IMR-90 (cell line): ENCODE measurements around the gene CSHL1. TPM values are rescaled to one million over a fixed set of nuclear protein-coding genes. Genes with fewer than 3 reads are reported as not detected.

Experiments
- ATAC-seq: fragments of 200-7000 bp; cut with Tn5 transposase; 2 replicates; pipeline ENCODE4 v1.9.1; 2020; ENCODE audit warnings: low read depth, mild to moderate bottlenecking, moderate library complexity
- BruUV-seq: library from RNA; stranded (reverse); fragments of 400-500 nt; replicated peaks from 2 replicates; lab custom pipeline; 2021; lab: Mats Ljungman, UMichigan
- CTCF ChIA-PET: fragments of 300-600 bp; formaldehyde crosslinking; extraction: SDS; loops from one replicate; lab custom pipeline; 2021; ENCODE audit warnings: antibody characterized with exemption; lab: Yijun Ruan, JAX
- POLR2A ChIA-PET: fragments of 300-600 bp; sonication (Branson Sonifier 250); formaldehyde crosslinking; loops from one replicate; lab custom pipeline; 2022; ENCODE audit warnings: antibody characterized with exemption; ENCODE audit not compliant: unreplicated experiment; lab: Charles Lee
- DNase-seq: peaks from one replicate; pipeline ENCODE4 v3.0.0; 2013
- H2AFZ ChIP-seq: replicated peaks from 2 replicates; pipeline ENCODE3; 2013; ENCODE audit warnings: low read length, mild to moderate bottlenecking; ENCODE audit not compliant: poor library complexity
- H2AK5ac ChIP-seq: 2 replicates; pipeline ENCODE4 v1.6.1; 2013; ENCODE audit warnings: low read depth, low read length, inconsistent platforms
- H2AK9ac ChIP-seq: replicated peaks from 2 replicates; pipeline ENCODE3; 2013; ENCODE audit warnings: mild to moderate bottlenecking, low read depth, low read length, moderate library complexity; ENCODE audit not compliant: poor library complexity
- H2BK120ac ChIP-seq: 2 replicates; pipeline ENCODE4 v1.6.1; 2013; ENCODE audit warnings: low read depth, low read length, inconsistent platforms
- H2BK15ac ChIP-seq: 3 replicates; pipeline ENCODE4 v1.6.1; 2013; ENCODE audit warnings: low read depth, low read length, inconsistent platforms
- H2BK20ac ChIP-seq: 2 replicates; pipeline ENCODE4 v1.6.1; 2013; ENCODE audit warnings: low read depth, mild to moderate bottlenecking, inconsistent platforms, low read length, moderate library complexity
- H2BK5ac ChIP-seq: 2 replicates; pipeline ENCODE4 v1.6.1; 2013; ENCODE audit warnings: mild to moderate bottlenecking, low read depth, low read length, inconsistent platforms; ENCODE audit not compliant: poor library complexity, severe bottlenecking
- H3K14ac ChIP-seq: replicated peaks from 2 replicates; pipeline ENCODE4 v1.6.1; 2013; ENCODE audit warnings: low read depth, low read length, inconsistent platforms
- H3K18ac ChIP-seq: 2 replicates; pipeline ENCODE4 v1.6.1; 2013; ENCODE audit warnings: low read depth, low read length, control low read depth
- H3K23ac ChIP-seq: 2 replicates; pipeline ENCODE4 v1.6.1; 2013; ENCODE audit warnings: low read depth, low read length, inconsistent platforms
- H3K27ac ChIP-seq: 2 replicates; pipeline ENCODE4 v1.5.1; 2013; ENCODE audit warnings: mild to moderate bottlenecking, control low read depth, low read length; ENCODE audit not compliant: insufficient read depth
- H3K27me3 ChIP-seq: 2 replicates; pipeline ENCODE4 v1.6.1; 2013; ENCODE audit warnings: low read length; ENCODE audit not compliant: control insufficient read depth, insufficient read depth
- H3K36me3 ChIP-seq: 2 replicates; pipeline ENCODE4 v1.6.1; 2013; ENCODE audit warnings: low read length, mixed read lengths; ENCODE audit not compliant: control insufficient read depth, insufficient read depth
- H3K4ac ChIP-seq: 2 replicates; pipeline ENCODE4 v1.6.1; 2013; ENCODE audit warnings: low read depth, low read length, inconsistent platforms
- H3K4me1 ChIP-seq: 2 replicates; pipeline ENCODE4 v1.6.1; 2013; ENCODE audit warnings: low read length, mixed read lengths; ENCODE audit not compliant: control insufficient read depth, insufficient read depth
- H3K4me2 ChIP-seq: 2 replicates; pipeline ENCODE4 v1.6.1; 2013; ENCODE audit warnings: low read depth, mild to moderate bottlenecking, control low read depth, low read length, moderate library complexity
- H3K4me3 ChIP-seq: 2 replicates; pipeline ENCODE4 v1.5.1; 2013; ENCODE audit warnings: low read depth, mild to moderate bottlenecking, control low read depth, low read length, moderate library complexity; ENCODE audit not compliant: insufficient read depth
- H3K56ac ChIP-seq: 2 replicates; pipeline ENCODE4 v1.6.1; 2013; ENCODE audit warnings: low read length, inconsistent platforms; ENCODE audit not compliant: insufficient read depth; ENCODE audit errors: extremely low read depth
- H3K79me1 ChIP-seq, 2 experiments: 2 replicates each; pipeline ENCODE4 v1.6.1; 2013; ENCODE audit warnings: low read length in 2 of 2, inconsistent platforms in 1 of 2, low read depth in 1 of 2
- H3K9ac ChIP-seq: 2 replicates; pipeline ENCODE4 v1.6.1; 2013; ENCODE audit warnings: low read depth, low read length, control low read depth
- H3K9me1 ChIP-seq: 2 replicates; pipeline ENCODE4 v1.6.1; 2013; ENCODE audit warnings: low read length, inconsistent platforms; ENCODE audit not compliant: insufficient read depth
- H3K9me3 ChIP-seq: 2 replicates; pipeline ENCODE4 v1.6.1; 2013; ENCODE audit warnings: low read length; ENCODE audit not compliant: control insufficient read depth, insufficient read depth
- H4K20me1 ChIP-seq: 2 replicates; pipeline ENCODE4 v1.6.1; 2013; ENCODE audit warnings: low read length, inconsistent platforms; ENCODE audit not compliant: insufficient read depth
- H4K5ac ChIP-seq: 2 replicates; pipeline ENCODE4 v1.6.1; 2013; ENCODE audit warnings: mild to moderate bottlenecking, low read depth, low read length, control low read depth
- H4K8ac ChIP-seq, 2 experiments: 2 replicates each; pipeline ENCODE4 v1.6.1; 2013; ENCODE audit warnings: low read depth in 2 of 2, low read length in 2 of 2, control low read depth in 1 of 2, inconsistent platforms in 1 of 2
- H4K91ac ChIP-seq: 2 replicates; pipeline ENCODE4 v1.6.1; 2013; ENCODE audit warnings: low read depth, low read length, inconsistent platforms; ENCODE audit not compliant: insufficient read depth
- MAZ ChIP-seq: IDR thresholded peaks from 2 replicates; pipeline ENCODE4 v1.6.1; 2012; ENCODE audit warnings: low read depth, mild to moderate bottlenecking, low read length, improper control_type of control experiment, moderate library complexity, borderline replicate concordance
- WGBS, 2 experiments: methylation state at CpG; one replicate each; pipeline versions ENCODE4 v1.1.5 to v1.1.7; 2013; ENCODE audit warnings: missing lambda C conversion rate in 2 of 2; ENCODE audit not compliant: insufficient read length in 1 of 2; ENCODE audit errors: extremely low coverage in 2 of 2; 5-methylcytosine and 5-hydroxymethylcytosine counted together
- dilution Hi-C: fragments of 300-500 bp; cut with HindIII; formaldehyde crosslinking; loops from one replicate; pipeline ENCODE4 v1.14.3; 2018; ENCODE audit warnings: low sequenced_read_pairs; ENCODE audit not compliant: unreplicated experiment
- in situ Hi-C: fragments of 300-500 bp; cut with MboI; formaldehyde crosslinking; loops from 3 replicates; pipeline ENCODE4 v1.14.3; 2019; ENCODE audit warnings: low sequenced_read_pairs, inconsistent platforms, mixed read lengths
- intact Hi-C: fragments of 100-400 bp; cut with micrococcal nuclease; formaldehyde crosslinking; loops from 2 replicates; pipeline ENCODE4 v1.10.0; 2022
- polyA plus RNA-seq, 3 experiments: library from polyadenylated mRNA; depleted of rRNA; stranded (reverse); fragments of >200 nt; gene quantifications; 2 replicates each; pipeline ENCODE4 v1.2.3, GENCODE V29; 2012; ENCODE audit warnings: low replicate concordance in 1 of 3
- total RNA-seq: library from RNA; depleted of rRNA; stranded (reverse); fragments of >200 nt; gene quantifications from 2 replicates; pipeline ENCODE4 v1.2.3, GENCODE V29; 2012

Gene CSHL1
- total and polyA plus RNA-seq, 2 of the 4 experiments (the other 2 are of a cell fraction): not detected

DNA sequence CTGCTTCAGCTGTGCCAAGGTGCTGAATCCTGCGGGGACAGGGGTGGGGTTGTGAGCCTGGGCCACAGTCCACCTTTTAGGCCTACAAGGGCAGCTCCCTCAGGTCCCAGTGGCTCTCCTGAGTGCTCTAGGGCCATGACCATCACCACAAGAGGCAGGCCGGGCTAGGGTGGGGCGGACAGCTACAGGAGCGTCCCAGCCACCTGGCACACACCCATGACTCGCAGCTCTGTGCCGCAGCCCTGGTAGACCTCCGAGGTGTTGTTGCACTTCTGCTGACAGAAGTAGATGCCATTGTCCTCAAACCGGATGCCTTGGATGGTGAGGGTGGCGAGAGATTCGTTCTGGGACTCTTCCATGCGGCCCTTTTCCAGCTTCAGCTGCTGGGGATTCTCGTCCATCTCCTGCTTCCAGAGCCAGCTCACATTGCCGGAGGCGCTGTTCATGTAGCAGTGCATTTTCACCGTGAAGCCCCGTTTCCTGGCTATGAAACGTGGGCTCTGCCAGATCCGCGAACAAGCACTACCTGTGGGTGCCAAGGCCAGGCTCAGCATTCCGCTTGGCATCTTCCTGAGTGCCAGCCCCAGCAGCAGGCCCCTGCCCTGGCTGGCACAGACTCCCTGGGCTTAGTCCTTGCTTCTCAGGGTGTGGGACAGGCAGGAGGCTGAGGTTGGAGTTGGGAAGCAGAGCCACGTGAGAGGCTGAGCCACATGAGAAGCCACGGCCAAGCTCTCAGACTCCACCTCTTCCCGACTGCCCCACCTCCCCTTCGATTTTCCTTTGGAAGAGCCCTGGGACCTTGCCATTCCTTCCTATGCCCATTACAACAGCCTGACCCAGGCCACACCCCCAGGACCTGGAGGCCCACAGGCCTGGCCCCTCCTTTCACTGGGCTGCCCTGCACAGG is 19.1 kb upstream of the CSHL1 start:
- H3K4ac ChIP-seq: no peak overlapping the region
- H3K18ac ChIP-seq: no peak overlapping the region
- no peak overlapping the region for H2AK5ac ChIP-seq
- no peak overlapping the region for H3K4me3 ChIP-seq
- no peak overlapping the region for H4K8ac ChIP-seq
- H2BK5ac ChIP-seq: no peak overlapping the region
- no peak overlapping the region for H2AK9ac ChIP-seq
- peak overlapping the region; percentile 7 for H2AFZ ChIP-seq
- peaks cover 31% of the 10 kb centered on the region for H3K27me3 ChIP-seq
- DNase-seq: no peak
- H2BK15ac ChIP-seq: no peak overlapping the region
- no peaks in the 10 kb centered on the region for H3K9me1 ChIP-seq
- H3K23ac ChIP-seq: no peak overlapping the region
- no peak overlapping the region for H4K91ac ChIP-seq
- no peak for TF ChIP-seq MAZ
- POLR2A ChIA-PET: no interaction called here
- no peaks in the 10 kb centered on the region for H4K20me1 ChIP-seq
- H3K9me3 ChIP-seq: no peaks in the 10 kb centered on the region
- BruUV-seq: no TSS peak
- H2BK20ac ChIP-seq: no peak overlapping the region
- dilution Hi-C loops: no loop called here
- no peaks in the 10 kb centered on the region for H3K79me1 ChIP-seq
- no peak for ATAC-seq
- H3K27ac ChIP-seq: no peak overlapping the region
- no peaks in the 10 kb centered on the region for H3K4me1 ChIP-seq
- no peaks in the 10 kb centered on the region for H3K36me3 ChIP-seq
- no peak overlapping the region for H3K14ac ChIP-seq
- intact Hi-C loops: no loop called here
- no peak overlapping the region for H2BK120ac ChIP-seq
- no peak overlapping the region for H3K9ac ChIP-seq
- no peak overlapping the region for H4K5ac ChIP-seq
- CTCF ChIA-PET: interaction anchor here (1.1 kb wide), 1 partner anchor 17 kb away, joined by 5 read pairs; no protein-coding TSS in a partner anchor
- H3K4me2 ChIP-seq: no peak overlapping the region
- in situ Hi-C loops: no loop called here
- no peak overlapping the region for H3K56ac ChIP-seq
- 89% methylated on average over 13 of the region's 24 CpGs; no CpG with 5 or more reads in 1 of the 2 experiments for WGBS, 2 experiments
